GM19397 (cell line): ENCODE results near the gene NDUFS4.
A peak's percentile ranks its signal among the peaks of the same experiment; 100 is the strongest.
"Not testable (repeated sequence)": the region's sequence is repeated elsewhere in the genome, so short reads cannot be mapped to it uniquely, and the experiment has no call there.

ENCODE experiments used
- ATAC-seq: cut with Tn5 transposase; IDR thresholded peaks from one replicate; pipeline ENCODE4 v1.9.1; 2021; ENCODE audit warnings: mild to moderate bottlenecking, moderate library complexity; ENCODE audit not compliant: unreplicated experiment

NDUFS4 gene

GRCh38 chr5:53560506-53561191, at the start of gene NDUFS4:
NDUFS4 (plus strand) TSS chr5:53560639; CDS start chr5:53560663, 24 bp downstream.
- peak; percentile 90 for ATAC-seq

GRCh38 chr5:53512539-53512938, 47.9 kb upstream of the NDUFS4 start:
- no peak for ATAC-seq

GRCh38 chr5:53515988-53516387, 44.5 kb upstream of the NDUFS4 start:
- no peak for ATAC-seq

- no peak for ATAC-seq
Observed at GRCh38 chr5:53520813-53521212, 39.6 kb upstream of the NDUFS4 start.

- ATAC-seq, result no peak
Observed at GRCh38 chr5:53537711-53538110, 22.7 kb upstream of the NDUFS4 start.

- not testable (repeated sequence) for ATAC-seq
Observed at GRCh38 chr5:53540739-53541138, 19.7 kb upstream of the NDUFS4 start.

GRCh38 chr5:53541859-53542258, 18.6 kb upstream of the NDUFS4 start:
- ATAC-seq, result no peak

GRCh38 chr5:53542926-53543325, 17.5 kb upstream of the NDUFS4 start:
- ATAC-seq, result no peak

- no peak for ATAC-seq
Observed at GRCh38 chr5:53543401-53543800, 17.0 kb upstream of the NDUFS4 start.

- no peak for ATAC-seq
Observed at GRCh38 chr5:53545744-53546143, 14.7 kb upstream of the NDUFS4 start.

- ATAC-seq, result no peak
Observed at GRCh38 chr5:53547226-53547625, 13.2 kb upstream of the NDUFS4 start.

- not testable (repeated sequence) for ATAC-seq
Observed at GRCh38 chr5:53548501-53548900, 11.9 kb upstream of the NDUFS4 start.

GRCh38 chr5:53549792-53550191, 10.6 kb upstream of the NDUFS4 start:
- ATAC-seq, result no peak

- no peak for ATAC-seq
Observed at GRCh38 chr5:53552561-53552960, 7.9 kb upstream of the NDUFS4 start.

- ATAC-seq, result no peak
Observed at GRCh38 chr5:53554444-53554843, 6.0 kb upstream of the NDUFS4 start.

GRCh38 chr5:53555160-53555559, 5.3 kb upstream of the NDUFS4 start:
- no peak for ATAC-seq

- ATAC-seq, result no peak
Observed at GRCh38 chr5:53556001-53556400, 4.4 kb upstream of the NDUFS4 start.

- ATAC-seq, result no peak
Observed at GRCh38 chr5:53557386-53557785, 3.1 kb upstream of the NDUFS4 start.

- ATAC-seq, result no peak
Observed at GRCh38 chr5:53558966-53559365, 1.5 kb upstream of the NDUFS4 start.

GRCh38 chr5:53560028-53560427, 411 bp upstream of the NDUFS4 start:
- ATAC-seq, result peak; percentile 15

- ATAC-seq, result no peak
Observed at GRCh38 chr5:53568401-53568800, 8.0 kb downstream of the NDUFS4 start.

GRCh38 chr5:53568871-53569270, 8.4 kb downstream of the NDUFS4 start:
- ATAC-seq, result no peak

GRCh38 chr5:53569453-53569852, 9.0 kb downstream of the NDUFS4 start:
- no peak for ATAC-seq
